Neuronal stem cell (in vitro differentiated cells): ENCODE results near the gene CNTNAP2.

ENCODE experiments used
- DNase-seq: peaks from one replicate; pipeline ENCODE4 v3.0.0-alpha.2; 2013; ENCODE audit warnings: low spot score
- H2AFZ ChIP-seq: one replicate; pipeline ENCODE4 v1.6.1; 2013; ENCODE audit warnings: mild to moderate bottlenecking, low read length, inconsistent platforms
- H2AK5ac ChIP-seq: 2 replicates; pipeline ENCODE4 v1.6.1; 2013; ENCODE audit warnings: low read depth, mild to moderate bottlenecking, inconsistent platforms, low read length, moderate library complexity, mixed read lengths
- H2BK120ac ChIP-seq: 2 replicates; pipeline ENCODE4 v1.6.1; 2013; ENCODE audit warnings: low read depth, mild to moderate bottlenecking, inconsistent platforms, low read length, moderate library complexity, mixed read lengths
- H2BK12ac ChIP-seq: one replicate; pipeline ENCODE4 v1.6.1; 2013; ENCODE audit warnings: low read length, inconsistent platforms
- H2BK15ac ChIP-seq: 2 replicates; pipeline ENCODE4 v1.6.1; 2013; ENCODE audit warnings: mild to moderate bottlenecking, low read length, inconsistent platforms, mixed read lengths
- H2BK5ac ChIP-seq: one replicate; pipeline ENCODE4 v1.6.1; 2013; ENCODE audit warnings: inconsistent platforms, mild to moderate bottlenecking, low read length, moderate library complexity
- H3K14ac ChIP-seq: one replicate; pipeline ENCODE4 v1.6.1; 2013; ENCODE audit warnings: low read length, inconsistent platforms
- H3K18ac ChIP-seq: 2 replicates; pipeline ENCODE4 v1.6.1; 2013; ENCODE audit warnings: low read length, inconsistent platforms
- H3K23ac ChIP-seq: 2 replicates; pipeline ENCODE4 v1.6.1; 2013; ENCODE audit warnings: low read depth, mild to moderate bottlenecking, mixed read lengths, low read length, inconsistent platforms; ENCODE audit not compliant: poor library complexity
- H3K27ac ChIP-seq: replicated peaks from 3 replicates; pipeline ENCODE4 v1.5.1; 2013; ENCODE audit warnings: low read length, inconsistent platforms
- H3K27me3 ChIP-seq, 3 experiments: 2 replicates each; pipeline ENCODE4 v1.6.1; 2013; ENCODE audit warnings: low read length in 3 of 3, mild to moderate bottlenecking in 2 of 3, inconsistent platforms in 1 of 3, low read depth in 1 of 3, mixed read lengths in 1 of 3, moderate library complexity in 1 of 3; ENCODE audit not compliant: control insufficient read depth in 3 of 3, insufficient read depth in 3 of 3
- H3K36me3 ChIP-seq, 2 donors: replicated peaks in 1 of 2; 2 replicates each; pipeline ENCODE4 v1.6.1; 2013; ENCODE audit warnings: low read length in 2 of 2; ENCODE audit not compliant: control insufficient read depth in 2 of 2, insufficient read depth in 2 of 2
- H3K4ac ChIP-seq: 2 replicates; pipeline ENCODE4 v1.6.1; 2013; ENCODE audit warnings: inconsistent platforms, mild to moderate bottlenecking, low read length, moderate library complexity
- H3K4me1 ChIP-seq, 2 donors: 1 replicate in 1 of 2; 2 replicates in 1 of 2; pipeline ENCODE4 v1.6.1; 2013; ENCODE audit warnings: low read length in 2 of 2, low read depth in 1 of 2; ENCODE audit not compliant: control insufficient read depth in 2 of 2, insufficient read depth in 1 of 2
- H3K4me2 ChIP-seq: one replicate; pipeline ENCODE4 v1.6.1; 2013; ENCODE audit warnings: mild to moderate bottlenecking, low read length, inconsistent platforms; ENCODE audit not compliant: insufficient read depth, poor library complexity, severe bottlenecking
- H3K4me3 ChIP-seq, 2 donors: 2 replicates each; pipeline ENCODE4 v1.5.1; 2013; ENCODE audit warnings: low read length in 2 of 2, mild to moderate bottlenecking in 2 of 2, inconsistent platforms in 1 of 2, moderate library complexity in 1 of 2
- H3K79me1 ChIP-seq: one replicate; pipeline ENCODE4 v1.6.1; 2013; ENCODE audit warnings: low read depth, mild to moderate bottlenecking, inconsistent platforms, low read length, moderate library complexity
- H3K9ac ChIP-seq: one replicate; pipeline ENCODE4 v1.6.1; 2013; ENCODE audit warnings: mild to moderate bottlenecking, low read depth, low read length, inconsistent platforms; ENCODE audit not compliant: poor library complexity
- H3K9me3 ChIP-seq, 2 donors: replicated peaks in 1 of 2; 2 replicates each; pipeline versions ENCODE3 to v1.6.1; 2013; ENCODE audit warnings: low read length in 2 of 2, mild to moderate bottlenecking in 2 of 2, inconsistent platforms in 1 of 2, low read depth in 1 of 2, mixed read lengths in 1 of 2, moderate library complexity in 1 of 2; ENCODE audit not compliant: control insufficient read depth in 2 of 2, insufficient read depth in 1 of 2
- H4K8ac ChIP-seq: one replicate; pipeline ENCODE4 v1.6.1; 2013; ENCODE audit warnings: low read depth, mild to moderate bottlenecking, inconsistent platforms, low read length, moderate library complexity
- H4K91ac ChIP-seq: one replicate; pipeline ENCODE4 v1.6.1; 2013; ENCODE audit warnings: low read length, low read depth, mild to moderate bottlenecking, inconsistent platforms; ENCODE audit not compliant: poor library complexity
- WGBS, 2 donors: extraction: QIAGEN DNeasy Blood & Tissue Kit; methylation state at CpG; one replicate each; pipeline ENCODE4 v1.1.7; 2013; ENCODE audit warnings: missing lambda C conversion rate in 2 of 2, mixed read lengths in 1 of 2; ENCODE audit not compliant: insufficient read length in 2 of 2, insufficient replicate concordance in 1 of 2; ENCODE audit errors: extremely low coverage in 2 of 2; 5-methylcytosine and 5-hydroxymethylcytosine counted together

Gene CNTNAP2

GRCh38 chr7:148383651-148384050 is 2267.1 kb downstream of the CNTNAP2 start:
- no peak overlapping the region for H3K4me3 ChIP-seq
- peaks cover 6% of the 10 kb centered on the region for H3K79me1 ChIP-seq
- H3K18ac ChIP-seq = peak overlapping the region; percentile 52
- H3K4ac ChIP-seq = no peak overlapping the region
- no peak overlapping the region for H4K91ac ChIP-seq
- no CpG with 5 or more reads among the region's 14 CpGs for WGBS, 2 donors
- no peak overlapping the region for H2AFZ ChIP-seq
- H4K8ac ChIP-seq = no peak overlapping the region
- no peak overlapping the region for H3K9ac ChIP-seq
- H3K27me3 ChIP-seq = no peaks in the 10 kb centered on the region
- H3K36me3 ChIP-seq = peaks cover 0 to 17% of the 10 kb centered on the region in 2 donors
- H3K4me2 ChIP-seq = no peak overlapping the region
- no peak overlapping the region for H2BK120ac ChIP-seq
- H2BK15ac ChIP-seq = no peak overlapping the region
- H2BK5ac ChIP-seq = no peak overlapping the region
- peaks cover 8 to 10% of the 10 kb centered on the region in 2 donors for H3K4me1 ChIP-seq
- no peak for DNase-seq
- no peak overlapping the region for H2BK12ac ChIP-seq
- H3K23ac ChIP-seq = no peak overlapping the region
- no peak overlapping the region for H3K27ac ChIP-seq
- H2AK5ac ChIP-seq = no peak overlapping the region
- peaks cover 8 to 22% of the 10 kb centered on the region in 2 donors for H3K9me3 ChIP-seq
- no peak overlapping the region for H3K14ac ChIP-seq

GRCh38 chr7:148385009-148385682 is 2268.5 kb downstream of the CNTNAP2 start:
- DNase-seq = peak; percentile 27
- Histone ChIP-seq H3K14ac (no peak overlapping the region), H3K9me3 (peaks cover 10 to 29% of the 10 kb centered on the region in 2 donors), H2BK15ac (no peak overlapping the region), H3K23ac (no peak overlapping the region), H3K18ac (no peak overlapping the region), H3K79me1 (peaks cover 6% of the 10 kb centered on the region), H2BK120ac (no peak overlapping the region), H2BK12ac (no peak overlapping the region), H2AFZ (peak overlapping the region; percentile 59), H2BK5ac (no peak overlapping the region), H3K27ac (peak overlapping the region; percentile 37), H3K4me2 (no peak overlapping the region), H3K4ac (no peak overlapping the region), H4K8ac (no peak overlapping the region), H3K27me3 (no peaks in the 10 kb centered on the region), H3K36me3 (peaks cover 0 to 18% of the 10 kb centered on the region in 2 donors), H3K4me3 (no peak overlapping the region), H2AK5ac (no peak overlapping the region), H3K9ac (no peak overlapping the region), H4K91ac (no peak overlapping the region), H3K4me1 (peaks cover 8 to 10% of the 10 kb centered on the region in 2 donors)
- no CpG with 5 or more reads among the region's 10 CpGs for WGBS, 2 donors

- H2BK120ac ChIP-seq = no peak overlapping the region
- H2BK15ac ChIP-seq = no peak overlapping the region
- no peak overlapping the region for H3K4ac ChIP-seq
- H3K4me1 ChIP-seq = peaks cover 3 to 5% of the 10 kb centered on the region in 2 donors
- no peaks in the 10 kb centered on the region for H3K27me3 ChIP-seq
- H2BK5ac ChIP-seq = no peak overlapping the region
- H3K27ac ChIP-seq = no peak overlapping the region
- no peak overlapping the region for H2AFZ ChIP-seq
- H2BK12ac ChIP-seq = no peak overlapping the region
- DNase-seq = no peak
- H2AK5ac ChIP-seq = no peak overlapping the region
- H3K9ac ChIP-seq = no peak overlapping the region
- H3K79me1 ChIP-seq = peaks cover 1% of the 10 kb centered on the region
- H3K36me3 ChIP-seq = peaks cover 0 to 14% of the 10 kb centered on the region in 2 donors
- peaks cover 5 to 7% of the 10 kb centered on the region in 2 donors for H3K9me3 ChIP-seq
- H4K8ac ChIP-seq = no peak overlapping the region
- H3K23ac ChIP-seq = no peak overlapping the region
- H3K18ac ChIP-seq = no peak overlapping the region
- no peak overlapping the region for H3K14ac ChIP-seq
- no peak overlapping the region for H3K4me3 ChIP-seq
- no peak overlapping the region for H4K91ac ChIP-seq
- H3K4me2 ChIP-seq = no peak overlapping the region
Measured at GRCh38 chr7:148390381-148390780, 2273.8 kb downstream of the CNTNAP2 start.

- Histone ChIP-seq H2BK15ac (no peak overlapping the region), H2AK5ac (no peak overlapping the region), H2BK120ac (no peak overlapping the region), H3K9ac (no peak overlapping the region), H3K18ac (no peak overlapping the region), H2BK5ac (no peak overlapping the region), H3K36me3 (peaks cover 0 to 12% of the 10 kb centered on the region in 2 donors), H3K9me3 (peaks cover 5 to 7% of the 10 kb centered on the region in 2 donors), H3K23ac (no peak overlapping the region), H3K27ac (no peak overlapping the region), H3K79me1 (peaks cover 6% of the 10 kb centered on the region), H3K4me2 (no peak overlapping the region), H3K4ac (no peak overlapping the region), H2AFZ (no peak overlapping the region), H2BK12ac (no peak overlapping the region), H4K8ac (no peak overlapping the region), H4K91ac (no peak overlapping the region), H3K4me1 (peaks cover 13 to 14% of the 10 kb centered on the region in 2 donors), H3K4me3 (no peak overlapping the region), H3K14ac (no peak overlapping the region), H3K27me3 (no peaks in the 10 kb centered on the region)
- no CpG with 5 or more reads among the region's 4 CpGs for WGBS, 2 donors
- DNase-seq = no peak
Measured at GRCh38 chr7:148391591-148391990, 2275.0 kb downstream of the CNTNAP2 start.
